Fibroblast of lung (primary cell): ENCODE results near the gene AGAP1. TPM values are rescaled to one million over a fixed set of nuclear protein-coding genes. Genes with fewer than 3 reads are reported as not detected.

Experiments
- DNase-seq, 2 donors: peaks; one replicate each; pipeline versions ENCODE4 v3.0.0 to v3.0.0-alpha.2; 2010; ENCODE audit warnings: low read depth in 2 of 2
- H2AFZ ChIP-seq: 2 replicates; pipeline ENCODE4 v1.5.1; 2012; ENCODE audit warnings: low read length, control low read depth, inconsistent platforms
- H3K27ac ChIP-seq: 2 replicates; pipeline ENCODE4 v1.5.1; 2011; ENCODE audit warnings: low read length, control low read depth; ENCODE audit not compliant: insufficient read depth
- H3K27me3 ChIP-seq: 2 replicates; pipeline ENCODE4 v1.5.1; 2011; ENCODE audit warnings: mild to moderate bottlenecking, low read length; ENCODE audit not compliant: control insufficient read depth, insufficient read depth
- H3K36me3 ChIP-seq: 2 replicates; pipeline ENCODE4 v1.5.1; 2011; ENCODE audit warnings: low read length; ENCODE audit not compliant: control insufficient read depth, insufficient read depth
- H3K4me1 ChIP-seq: 2 replicates; pipeline ENCODE4 v1.5.1; 2011; ENCODE audit warnings: low read length; ENCODE audit not compliant: control insufficient read depth, insufficient read depth; ENCODE audit errors: extremely low read depth
- H3K4me2 ChIP-seq: 2 replicates; pipeline ENCODE4 v1.5.1; 2011; ENCODE audit warnings: low read length, control low read depth; ENCODE audit not compliant: insufficient read depth; ENCODE audit errors: extremely low read depth
- H3K4me3 ChIP-seq, 4 experiments: fragments of 200-600 bp in 1 of 4; sonication (generic) in 1 of 4; replicated peaks in 1 of 4; 2 replicates each; pipeline ENCODE4 v1.5.1; 2011 to 2016; ENCODE audit warnings: low read length in 4 of 4, low read depth in 3 of 4, mild to moderate bottlenecking in 3 of 4, control low read depth in 2 of 4, inconsistent platforms in 1 of 4, mixed read lengths in 1 of 4; ENCODE audit not compliant: insufficient read depth in 1 of 4; ENCODE audit errors: control extremely low read depth in 1 of 4
- H3K79me2 ChIP-seq: 2 replicates; pipeline ENCODE4 v1.5.1; 2012; ENCODE audit warnings: mild to moderate bottlenecking, low read length, inconsistent platforms; ENCODE audit not compliant: control insufficient read depth, insufficient read depth
- H3K9ac ChIP-seq: 2 replicates; pipeline ENCODE4 v1.5.1; 2011; ENCODE audit warnings: mild to moderate bottlenecking, low read length, control low read depth; ENCODE audit not compliant: insufficient read depth
- H3K9me3 ChIP-seq: 2 replicates; pipeline ENCODE4 v1.5.1; 2012; ENCODE audit warnings: low read depth, low read length; ENCODE audit not compliant: control insufficient read depth, insufficient read depth
- H4K20me1 ChIP-seq: 2 replicates; pipeline ENCODE4 v1.5.1; 2011; ENCODE audit warnings: low read length; ENCODE audit not compliant: control insufficient read depth, insufficient read depth; ENCODE audit errors: extremely low read depth
- CTCF ChIP-seq, 2 donors: IDR thresholded peaks in 1 of 2; conservative IDR thresholded peaks in 1 of 2; 1 replicate in 1 of 2; 2 replicates in 1 of 2; pipeline ENCODE4 v1.5.1; 2011 to 2012; ENCODE audit warnings: low read length in 2 of 2, control low read depth in 1 of 2, inconsistent platforms in 1 of 2, low read depth in 1 of 2, mild to moderate bottlenecking in 1 of 2
- EZH2 ChIP-seq: IDR thresholded peaks from 2 replicates; pipeline ENCODE4 v1.5.1; 2012; ENCODE audit warnings: low read length, control low read depth, mild to moderate bottlenecking; ENCODE audit errors: missing control alignments
- polyA plus RNA-seq, 2 donors: library from polyadenylated mRNA; depleted of rRNA in 1 of 2; stranded (reverse) in 1 of 2; unstranded in 1 of 2; fragments of >200 nt; gene quantifications; 2 replicates each; pipeline ENCODE4 v1.2.1, GENCODE V29; 2011 to 2012; ENCODE audit warnings: missing spikeins in 1 of 2
- total RNA-seq: library from RNA; depleted of rRNA; stranded (reverse); fragments of >200 nt; gene quantifications from 2 replicates; pipeline ENCODE4 v1.2.1, GENCODE V29; 2014

The AGAP1 gene
- total and polyA plus RNA-seq, 2 donors (not counting 1 experiment from before 2014, with no cell fraction given): 10.6 to 14.0 TPM

GRCh38 chr2:236038096-236038495, 544.3 kb downstream of the AGAP1 start:
- Histone ChIP-seq H3K27me3 (no peaks in the 10 kb centered on the region), H3K4me3 (no peak overlapping the region), H3K79me2 (no peaks in the 10 kb centered on the region), H3K4me1 (no peaks in the 10 kb centered on the region), H3K27ac (no peak overlapping the region), H4K20me1 (no peaks in the 10 kb centered on the region), H3K36me3 (peaks cover 3% of the 10 kb centered on the region), H3K4me2 (no peak overlapping the region), H2AFZ (no peak overlapping the region), H3K9me3 (no peaks in the 10 kb centered on the region), H3K9ac (no peak overlapping the region)
- DNase-seq: no peak
- TF ChIP-seq EZH2: no peak
- no peak for TF ChIP-seq CTCF (conservative IDR thresholded peaks at IDR 0.05 in 1 of 2, IDR thresholded peaks at IDR 0.05 in 1 of 2; ENCODE audit: low read depth in 1 of 2, low read length in 2 of 2)

GRCh38 chr2:236040600-236041328, 546.9 kb downstream of the AGAP1 start:
- no peaks in the 10 kb centered on the region for H3K9me3 ChIP-seq
- no peak overlapping the region for H3K27ac ChIP-seq
- no peak for TF ChIP-seq EZH2
- TF ChIP-seq CTCF (conservative IDR thresholded peaks at IDR 0.05 in 1 of 2, IDR thresholded peaks at IDR 0.05 in 1 of 2; ENCODE audit: low read depth in 1 of 2, low read length in 2 of 2): no peak
- no peak for DNase-seq
- peaks cover 3% of the 10 kb centered on the region for H3K36me3 ChIP-seq
- no peaks in the 10 kb centered on the region for H3K4me1 ChIP-seq
- no peak overlapping the region for H3K9ac ChIP-seq
- H3K4me3 ChIP-seq: no peak overlapping the region
- no peaks in the 10 kb centered on the region for H3K79me2 ChIP-seq
- no peak overlapping the region for H2AFZ ChIP-seq
- H3K27me3 ChIP-seq: no peaks in the 10 kb centered on the region
- H4K20me1 ChIP-seq: no peaks in the 10 kb centered on the region
- H3K4me2 ChIP-seq: no peak overlapping the region

GRCh38 chr2:236041616-236042015, 547.8 kb downstream of the AGAP1 start:
- Histone ChIP-seq H3K4me1 (no peaks in the 10 kb centered on the region), H4K20me1 (no peaks in the 10 kb centered on the region), H3K4me2 (no peak overlapping the region), H3K27me3 (no peaks in the 10 kb centered on the region), H3K36me3 (peaks cover 3% of the 10 kb centered on the region), H3K9ac (no peak overlapping the region), H2AFZ (no peak overlapping the region), H3K9me3 (no peaks in the 10 kb centered on the region), H3K4me3 (no peak overlapping the region), H3K79me2 (no peaks in the 10 kb centered on the region), H3K27ac (no peak overlapping the region)
- no peak for TF ChIP-seq EZH2
- TF ChIP-seq CTCF (conservative IDR thresholded peaks at IDR 0.05 in 1 of 2, IDR thresholded peaks at IDR 0.05 in 1 of 2; ENCODE audit: low read depth in 1 of 2, low read length in 2 of 2): no peak
- DNase-seq: no peak
